Neuronal stem cell (in vitro differentiated cells): ENCODE results near the gene PDZD2.

Experiments used
- DNase-seq: peaks from one replicate; pipeline ENCODE4 v3.0.0-alpha.2; 2013; ENCODE audit warnings: low spot score
- H2AFZ ChIP-seq: one replicate; pipeline ENCODE4 v1.6.1; 2013; ENCODE audit warnings: mild to moderate bottlenecking, low read length, inconsistent platforms
- H2AK5ac ChIP-seq: 2 replicates; pipeline ENCODE4 v1.6.1; 2013; ENCODE audit warnings: low read depth, mild to moderate bottlenecking, inconsistent platforms, low read length, moderate library complexity, mixed read lengths
- H2BK120ac ChIP-seq: 2 replicates; pipeline ENCODE4 v1.6.1; 2013; ENCODE audit warnings: low read depth, mild to moderate bottlenecking, inconsistent platforms, low read length, moderate library complexity, mixed read lengths
- H2BK12ac ChIP-seq: one replicate; pipeline ENCODE4 v1.6.1; 2013; ENCODE audit warnings: low read length, inconsistent platforms
- H2BK15ac ChIP-seq: 2 replicates; pipeline ENCODE4 v1.6.1; 2013; ENCODE audit warnings: mild to moderate bottlenecking, low read length, inconsistent platforms, mixed read lengths
- H2BK5ac ChIP-seq: one replicate; pipeline ENCODE4 v1.6.1; 2013; ENCODE audit warnings: inconsistent platforms, mild to moderate bottlenecking, low read length, moderate library complexity
- H3K14ac ChIP-seq: one replicate; pipeline ENCODE4 v1.6.1; 2013; ENCODE audit warnings: low read length, inconsistent platforms
- H3K18ac ChIP-seq: 2 replicates; pipeline ENCODE4 v1.6.1; 2013; ENCODE audit warnings: low read length, inconsistent platforms
- H3K23ac ChIP-seq: 2 replicates; pipeline ENCODE4 v1.6.1; 2013; ENCODE audit warnings: low read depth, mild to moderate bottlenecking, mixed read lengths, low read length, inconsistent platforms; ENCODE audit not compliant: poor library complexity
- H3K27ac ChIP-seq: replicated peaks from 3 replicates; pipeline ENCODE4 v1.5.1; 2013; ENCODE audit warnings: low read length, inconsistent platforms
- H3K27me3 ChIP-seq, 3 experiments: 2 replicates each; pipeline ENCODE4 v1.6.1; 2013; ENCODE audit warnings: low read length in 3 of 3, mild to moderate bottlenecking in 2 of 3, inconsistent platforms in 1 of 3, low read depth in 1 of 3, mixed read lengths in 1 of 3, moderate library complexity in 1 of 3; ENCODE audit not compliant: control insufficient read depth in 3 of 3, insufficient read depth in 3 of 3
- H3K36me3 ChIP-seq, 2 donors: replicated peaks in 1 of 2; 2 replicates each; pipeline ENCODE4 v1.6.1; 2013; ENCODE audit warnings: low read length in 2 of 2; ENCODE audit not compliant: control insufficient read depth in 2 of 2, insufficient read depth in 2 of 2
- H3K4ac ChIP-seq: 2 replicates; pipeline ENCODE4 v1.6.1; 2013; ENCODE audit warnings: inconsistent platforms, mild to moderate bottlenecking, low read length, moderate library complexity
- H3K4me1 ChIP-seq, 2 donors: 1 replicate in 1 of 2; 2 replicates in 1 of 2; pipeline ENCODE4 v1.6.1; 2013; ENCODE audit warnings: low read length in 2 of 2, low read depth in 1 of 2; ENCODE audit not compliant: control insufficient read depth in 2 of 2, insufficient read depth in 1 of 2
- H3K4me2 ChIP-seq: one replicate; pipeline ENCODE4 v1.6.1; 2013; ENCODE audit warnings: mild to moderate bottlenecking, low read length, inconsistent platforms; ENCODE audit not compliant: insufficient read depth, poor library complexity, severe bottlenecking
- H3K4me3 ChIP-seq, 2 donors: 2 replicates each; pipeline ENCODE4 v1.5.1; 2013; ENCODE audit warnings: low read length in 2 of 2, mild to moderate bottlenecking in 2 of 2, inconsistent platforms in 1 of 2, moderate library complexity in 1 of 2
- H3K79me1 ChIP-seq: one replicate; pipeline ENCODE4 v1.6.1; 2013; ENCODE audit warnings: low read depth, mild to moderate bottlenecking, inconsistent platforms, low read length, moderate library complexity
- H3K9ac ChIP-seq: one replicate; pipeline ENCODE4 v1.6.1; 2013; ENCODE audit warnings: mild to moderate bottlenecking, low read depth, low read length, inconsistent platforms; ENCODE audit not compliant: poor library complexity
- H3K9me3 ChIP-seq, 2 donors: replicated peaks in 1 of 2; 2 replicates each; pipeline versions ENCODE3 to v1.6.1; 2013; ENCODE audit warnings: low read length in 2 of 2, mild to moderate bottlenecking in 2 of 2, inconsistent platforms in 1 of 2, low read depth in 1 of 2, mixed read lengths in 1 of 2, moderate library complexity in 1 of 2; ENCODE audit not compliant: control insufficient read depth in 2 of 2, insufficient read depth in 1 of 2
- H4K8ac ChIP-seq: one replicate; pipeline ENCODE4 v1.6.1; 2013; ENCODE audit warnings: low read depth, mild to moderate bottlenecking, inconsistent platforms, low read length, moderate library complexity
- H4K91ac ChIP-seq: one replicate; pipeline ENCODE4 v1.6.1; 2013; ENCODE audit warnings: low read length, low read depth, mild to moderate bottlenecking, inconsistent platforms; ENCODE audit not compliant: poor library complexity
- WGBS, 2 donors: extraction: QIAGEN DNeasy Blood & Tissue Kit; methylation state at CpG; one replicate each; pipeline ENCODE4 v1.1.7; 2013; ENCODE audit warnings: missing lambda C conversion rate in 2 of 2, mixed read lengths in 1 of 2; ENCODE audit not compliant: insufficient read length in 2 of 2, insufficient replicate concordance in 1 of 2; ENCODE audit errors: extremely low coverage in 2 of 2; 5-methylcytosine and 5-hydroxymethylcytosine counted together

The PDZD2 gene

GRCh38 chr5:32089146-32090000, 450.4 kb downstream of the PDZD2 start:
- Histone ChIP-seq H3K27me3 (no peaks in the 10 kb centered on the region), H2AFZ (no peak overlapping the region), H3K4me3 (no peak overlapping the region), H3K18ac (peak overlapping the region; percentile 25), H3K27ac (no peak overlapping the region), H4K8ac (no peak overlapping the region), H2BK5ac (no peak overlapping the region), H2BK120ac (no peak overlapping the region), H3K4me2 (no peak overlapping the region), H3K14ac (no peak overlapping the region), H3K9ac (no peak overlapping the region), H3K4me1 (peaks cover 0 to 3% of the 10 kb centered on the region in 2 donors), H4K91ac (no peak overlapping the region), H3K4ac (no peak overlapping the region), H3K36me3 (peaks cover 0 to 2% of the 10 kb centered on the region in 2 donors), H3K9me3 (no peaks in the 10 kb centered on the region), H2BK15ac (no peak overlapping the region), H3K23ac (peak overlapping the region; percentile 30), H3K79me1 (no peaks in the 10 kb centered on the region), H2BK12ac (no peak overlapping the region), H2AK5ac (no peak overlapping the region)
- WGBS, 2 donors = no CpG with 5 or more reads among the region's 30 CpGs
- DNase-seq = no peak

DNA sequence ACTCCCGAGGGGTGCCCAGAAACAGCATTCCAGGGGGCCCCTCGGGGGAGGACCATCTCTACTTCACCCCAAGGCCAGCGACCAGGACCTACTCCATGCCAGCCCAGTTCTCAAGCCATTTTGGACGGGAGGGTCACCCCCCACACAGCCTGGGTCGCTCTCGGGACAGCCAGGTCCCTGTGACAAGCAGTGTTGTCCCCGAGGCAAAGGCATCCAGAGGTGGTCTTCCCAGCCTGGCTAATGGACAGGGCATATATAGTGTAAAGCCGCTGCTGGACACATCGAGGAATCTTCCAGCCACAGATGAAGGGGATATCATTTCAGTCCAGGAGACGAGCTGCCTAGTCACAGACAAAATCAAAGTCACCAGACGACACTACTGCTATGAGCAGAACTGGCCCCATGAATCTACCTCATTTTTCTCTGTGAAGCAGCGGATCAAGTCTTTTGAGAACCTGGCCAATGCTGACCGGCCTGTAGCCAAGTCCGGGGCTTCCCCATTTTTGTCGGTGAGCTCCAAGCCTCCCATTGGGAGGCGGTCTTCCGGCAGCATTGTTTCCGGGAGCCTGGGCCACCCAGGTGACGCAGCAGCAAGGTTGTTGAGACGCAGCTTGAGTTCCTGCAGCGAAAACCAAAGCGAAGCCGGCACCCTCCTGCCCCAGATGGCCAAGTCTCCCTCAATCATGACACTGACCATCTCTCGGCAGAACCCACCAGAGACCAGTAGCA, 451.3 kb downstream of the PDZD2 start:
- no peak overlapping the region for H2BK5ac ChIP-seq
- no peak overlapping the region for H3K4me2 ChIP-seq
- H4K8ac ChIP-seq = no peak overlapping the region
- H3K4me1 ChIP-seq = peaks cover 0 to 3% of the 10 kb centered on the region in 2 donors
- peak overlapping the region; percentile 80 for H3K23ac ChIP-seq
- H3K4me3 ChIP-seq = no peak overlapping the region
- H3K36me3 ChIP-seq = peaks cover 0 to 6% of the 10 kb centered on the region in 2 donors
- H2BK12ac ChIP-seq = no peak overlapping the region
- H2AK5ac ChIP-seq = no peak overlapping the region
- no CpG with 5 or more reads among the region's 24 CpGs for WGBS, 2 donors
- H2BK15ac ChIP-seq = no peak overlapping the region
- DNase-seq = no peak
- peak overlapping the region; percentile 34 for H3K9ac ChIP-seq
- H3K18ac ChIP-seq = no peak overlapping the region
- no peak overlapping the region for H3K4ac ChIP-seq
- H3K27ac ChIP-seq = no peak overlapping the region
- no peak overlapping the region for H3K14ac ChIP-seq
- no peak overlapping the region for H4K91ac ChIP-seq
- no peaks in the 10 kb centered on the region for H3K27me3 ChIP-seq
- H3K79me1 ChIP-seq = no peaks in the 10 kb centered on the region
- H2BK120ac ChIP-seq = no peak overlapping the region
- no peaks in the 10 kb centered on the region for H3K9me3 ChIP-seq
- no peak overlapping the region for H2AFZ ChIP-seq

DNA sequence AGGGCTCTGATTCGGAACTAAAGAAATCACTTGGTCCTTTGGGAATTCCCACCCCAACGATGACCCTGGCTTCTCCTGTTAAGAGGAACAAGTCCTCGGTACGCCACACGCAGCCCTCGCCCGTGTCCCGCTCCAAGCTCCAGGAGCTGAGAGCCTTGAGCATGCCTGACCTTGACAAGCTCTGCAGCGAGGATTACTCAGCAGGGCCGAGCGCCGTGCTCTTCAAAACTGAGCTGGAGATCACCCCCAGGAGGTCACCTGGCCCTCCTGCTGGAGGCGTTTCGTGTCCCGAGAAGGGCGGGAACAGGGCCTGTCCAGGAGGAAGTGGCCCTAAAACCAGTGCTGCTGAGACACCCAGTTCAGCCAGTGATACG, 451.8 kb downstream of the PDZD2 start:
- Histone ChIP-seq H2BK12ac (peak overlapping the region; percentile 16), H3K27ac (no peak overlapping the region), H3K9ac (no peak overlapping the region), H3K4me3 (no peak overlapping the region), H3K4me1 (peaks cover 0 to 3% of the 10 kb centered on the region in 2 donors), H3K79me1 (no peaks in the 10 kb centered on the region), H3K18ac (peak overlapping the region; percentile 58), H3K36me3 (peaks cover 0 to 8% of the 10 kb centered on the region in 2 donors), H2AFZ (no peak overlapping the region), H3K14ac (no peak overlapping the region), H4K91ac (no peak overlapping the region), H2BK120ac (no peak overlapping the region), H3K9me3 (no peaks in the 10 kb centered on the region), H3K4ac (no peak overlapping the region), H3K23ac (peak overlapping the region; percentile 80), H2BK5ac (no peak overlapping the region), H3K27me3 (no peaks in the 10 kb centered on the region), H4K8ac (no peak overlapping the region), H2BK15ac (no peak overlapping the region), H3K4me2 (no peak overlapping the region), H2AK5ac (no peak overlapping the region)
- DNase-seq = no peak
- no CpG with 5 or more reads among the region's 17 CpGs for WGBS, 2 donors
